Left lung (tissue), 10 donors: ENCODE measurements around the gene OR2T4. TPM values are rescaled to one million over a fixed set of nuclear protein-coding genes. Genes with fewer than 3 reads are reported as not detected.

Experiments
- ATAC-seq: fragments of 200-7000 bp; cut with Tn5 transposase; one replicate; pipeline ENCODE4 v1.9.1; 2020; ENCODE audit warnings: moderate library complexity
- DNase-seq, 4 donors: peaks; one replicate each; pipeline ENCODE4 v3.0.0-alpha.2; 2013 to 2020
- H3K27ac ChIP-seq, 2 donors: fragments of 200-600 bp; sonication (generic) in 1 of 2; one replicate each; pipeline versions ENCODE4 v1.5.0 to v1.8.0; 2020 to 2021
- H3K27me3 ChIP-seq, 2 donors: fragments of 200-600 bp; sonication (generic) in 1 of 2; one replicate each; pipeline versions ENCODE4 v1.5.0 to v1.8.0; 2020 to 2021
- H3K36me3 ChIP-seq, 2 donors: fragments of 200-600 bp; sonication (generic) in 1 of 2; one replicate each; pipeline versions ENCODE4 v1.5.0 to v1.8.0; 2020 to 2021
- H3K4me1 ChIP-seq, 2 donors: fragments of 200-600 bp; one replicate each; pipeline ENCODE4 v1.8.0; 2021
- H3K4me3 ChIP-seq, 2 donors: fragments of 200-600 bp; sonication (generic) in 1 of 2; one replicate each; pipeline versions ENCODE4 v1.5.0 to v1.8.0; 2020 to 2021; ENCODE audit warnings: mild to moderate bottlenecking in 1 of 2
- H3K9me3 ChIP-seq, 2 donors: fragments of 200-600 bp; sonication (generic) in 1 of 2; one replicate each; pipeline versions ENCODE4 v1.5.0 to v1.8.0; 2020 to 2021
- intact Hi-C, 2 donors: fragments of 100-400 bp; cut with DNase I; formaldehyde crosslinking; loops; one replicate each; pipeline versions ENCODE4 v1.11.2 to v1.14.2; 2022
- polyA plus RNA-seq, 6 donors: library from polyadenylated mRNA; unstranded; fragments of 120-200 nt; gene quantifications; one replicate each; pipeline ENCODE4 v1.2.1, GENCODE V29; 2013; ENCODE audit not compliant: insufficient read length in 6 of 6
- total RNA-seq, 2 donors: library from RNA; stranded (reverse); fragmentation: NEBNext Ultra II Directional; extraction: Animal tissue kit (Norgen Biotek cat#: 25700); gene quantifications; one replicate each; pipeline ENCODE4 v1.2.1, GENCODE V29; 2021
- TF ChIP-seq, protein P1 (sequence below), 2 donors: fragments of 200-600 bp; sonication (generic) in 1 of 2; IDR thresholded peaks; one replicate each; pipeline versions ENCODE4 v1.5.0 to v1.8.0; 2021; ENCODE audit warnings: antibody characterized with exemption in 2 of 2
- donor health status: DM: no; HTN: yes; CAD: no.
- donor health status: DM: no; HTN: no; CAD: no.

OR2T4 gene
- total and polyA plus RNA-seq, 8 donors = not detected

DNA sequence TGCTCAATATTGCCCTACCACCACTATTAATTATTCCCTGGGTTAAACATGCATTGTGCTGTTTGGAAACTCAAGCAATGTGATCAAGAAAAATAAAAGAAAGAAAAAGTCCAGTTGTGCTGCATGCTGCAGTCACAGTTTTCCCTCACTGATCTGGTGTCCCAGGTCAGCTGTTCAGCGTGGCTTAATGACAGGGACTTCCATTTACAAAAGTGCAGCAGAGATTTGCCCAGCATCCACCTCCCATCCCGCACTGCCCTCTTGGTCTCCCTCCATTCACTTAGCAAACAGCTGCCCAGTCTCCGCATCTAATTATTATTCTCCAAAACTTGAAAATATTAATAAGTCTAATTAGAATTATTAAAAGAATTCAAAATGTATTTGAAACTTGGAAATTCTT, 2.0 kb upstream of the OR2T4 start:
- intact Hi-C loops = no loop called here
- Histone ChIP-seq H3K27ac (no peak overlapping the region), H3K4me3 (no peak overlapping the region), H3K9me3 (peaks cover 0 to 2% of the 10 kb centered on the region in 2 donors), H3K27me3 (no peaks in the 10 kb centered on the region), H3K4me1 (no peaks in the 10 kb centered on the region), H3K36me3 (no peaks in the 10 kb centered on the region)
- ATAC-seq = no peak
- DNase-seq = no peak
- TF ChIP-seq, protein P1, sequence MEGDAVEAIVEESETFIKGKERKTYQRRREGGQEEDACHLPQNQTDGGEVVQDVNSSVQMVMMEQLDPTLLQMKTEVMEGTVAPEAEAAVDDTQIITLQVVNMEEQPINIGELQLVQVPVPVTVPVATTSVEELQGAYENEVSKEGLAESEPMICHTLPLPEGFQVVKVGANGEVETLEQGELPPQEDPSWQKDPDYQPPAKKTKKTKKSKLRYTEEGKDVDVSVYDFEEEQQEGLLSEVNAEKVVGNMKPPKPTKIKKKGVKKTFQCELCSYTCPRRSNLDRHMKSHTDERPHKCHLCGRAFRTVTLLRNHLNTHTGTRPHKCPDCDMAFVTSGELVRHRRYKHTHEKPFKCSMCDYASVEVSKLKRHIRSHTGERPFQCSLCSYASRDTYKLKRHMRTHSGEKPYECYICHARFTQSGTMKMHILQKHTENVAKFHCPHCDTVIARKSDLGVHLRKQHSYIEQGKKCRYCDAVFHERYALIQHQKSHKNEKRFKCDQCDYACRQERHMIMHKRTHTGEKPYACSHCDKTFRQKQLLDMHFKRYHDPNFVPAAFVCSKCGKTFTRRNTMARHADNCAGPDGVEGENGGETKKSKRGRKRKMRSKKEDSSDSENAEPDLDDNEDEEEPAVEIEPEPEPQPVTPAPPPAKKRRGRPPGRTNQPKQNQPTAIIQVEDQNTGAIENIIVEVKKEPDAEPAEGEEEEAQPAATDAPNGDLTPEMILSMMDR (IDR thresholded peaks at IDR 0.05) = no peak

DNA sequence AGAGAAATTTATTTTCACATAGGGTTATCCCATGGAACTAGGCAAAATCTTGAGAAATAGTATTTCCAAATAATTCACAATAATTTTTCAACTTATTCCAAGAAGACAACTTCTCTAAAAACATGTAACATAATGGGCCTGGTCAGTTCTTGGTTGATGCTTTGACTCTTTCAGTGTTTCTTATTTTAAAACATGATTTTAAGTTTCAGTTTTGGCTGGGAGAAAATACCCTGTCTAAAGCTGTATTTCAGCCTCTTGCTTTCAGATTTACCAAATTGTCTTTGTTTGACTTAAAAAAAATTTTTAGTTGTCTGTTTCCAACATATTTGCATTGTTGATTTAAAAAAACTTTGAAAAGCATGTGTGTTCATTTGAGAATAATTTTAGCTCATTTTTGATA, 5.1 kb downstream of the OR2T4 start:
- peaks cover 0 to 2% of the 10 kb centered on the region in 2 donors for H3K9me3 ChIP-seq
- intact Hi-C loops = no loop called here
- H3K27ac ChIP-seq = no peak overlapping the region
- H3K4me3 ChIP-seq = no peak overlapping the region
- ATAC-seq (no peak), DNase-seq (no peak)
- H3K36me3 ChIP-seq = no peaks in the 10 kb centered on the region
- TF ChIP-seq, protein P1 (IDR thresholded peaks at IDR 0.05) = no peak
- no peaks in the 10 kb centered on the region for H3K4me1 ChIP-seq
- H3K27me3 ChIP-seq = no peaks in the 10 kb centered on the region

DNA sequence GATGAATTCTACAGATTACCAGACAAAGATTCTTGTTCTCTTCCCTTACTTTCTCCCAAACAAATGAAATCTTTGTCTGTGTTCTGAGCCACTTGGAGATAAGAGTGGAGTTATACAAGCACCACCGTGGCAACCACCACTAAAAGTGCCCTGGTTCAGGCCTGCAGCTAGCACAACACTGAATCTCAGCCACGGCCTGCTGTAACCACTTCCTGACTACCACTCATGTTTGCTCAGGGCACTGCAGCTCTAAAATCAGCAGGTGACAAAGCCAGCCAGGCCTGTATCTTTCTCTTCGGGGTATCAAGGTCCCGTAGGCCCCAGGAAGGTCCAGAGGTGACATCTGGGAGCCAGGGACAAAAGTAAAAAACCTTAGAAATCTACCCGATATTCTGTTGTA, 10.9 kb downstream of the OR2T4 start:
- no peak for ATAC-seq
- TF ChIP-seq, protein P1 (IDR thresholded peaks at IDR 0.05) = no peak
- H3K9me3 ChIP-seq = no peaks in the 10 kb centered on the region
- H3K36me3 ChIP-seq = no peaks in the 10 kb centered on the region
- no peaks in the 10 kb centered on the region for H3K4me1 ChIP-seq
- no peak for DNase-seq
- no peak overlapping the region for H3K4me3 ChIP-seq
- no peak overlapping the region for H3K27ac ChIP-seq
- intact Hi-C loops = no loop called here
- no peaks in the 10 kb centered on the region for H3K27me3 ChIP-seq

DNA sequence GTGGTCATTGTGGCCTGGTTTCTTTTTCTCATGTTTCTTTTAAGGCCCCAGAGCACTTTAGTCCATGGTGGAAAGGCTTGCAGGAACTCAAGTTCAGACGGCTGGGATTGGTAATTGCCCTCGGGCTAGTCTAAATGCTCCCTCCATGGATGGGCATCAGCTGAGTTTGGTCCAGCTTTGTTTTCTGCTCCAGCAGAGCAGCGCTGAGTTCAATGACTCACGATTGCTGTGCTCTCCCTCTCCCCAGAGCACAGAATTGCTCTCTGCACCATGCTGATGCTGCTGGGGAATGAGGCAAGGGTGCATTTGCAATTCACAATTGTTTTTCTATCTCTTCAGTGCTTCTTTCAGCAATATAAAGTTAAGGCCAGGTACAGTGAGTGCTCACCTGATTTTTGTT, 12.3 kb downstream of the OR2T4 start:
- Histone ChIP-seq H3K4me1 (no peaks in the 10 kb centered on the region), H3K9me3 (no peaks in the 10 kb centered on the region), H3K27me3 (no peaks in the 10 kb centered on the region), H3K27ac (no peak overlapping the region), H3K4me3 (no peak overlapping the region), H3K36me3 (no peaks in the 10 kb centered on the region)
- ATAC-seq = no peak
- intact Hi-C loops = no loop called here
- TF ChIP-seq, protein P1 (IDR thresholded peaks at IDR 0.05) = no peak
- DNase-seq = no peak

DNA sequence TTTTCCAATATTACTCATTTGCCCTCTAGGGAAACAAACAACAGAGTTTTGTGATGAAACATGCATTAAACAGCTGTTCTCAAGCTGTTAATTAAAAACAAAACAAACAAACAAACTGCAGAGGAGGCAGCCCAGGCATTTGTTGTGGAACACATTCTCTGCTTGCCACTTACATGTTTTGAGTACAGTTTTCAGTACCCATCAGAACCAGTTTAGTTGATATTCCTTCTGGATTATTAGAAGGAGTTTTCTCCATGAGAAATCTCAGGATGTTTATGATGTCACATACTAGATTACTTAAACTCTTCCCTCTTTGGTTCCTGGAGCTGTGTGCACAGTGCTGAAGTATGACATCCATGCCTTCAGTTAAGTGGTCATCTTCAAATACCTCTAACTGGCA, 14.0 kb downstream of the OR2T4 start, which contains the start of gene OR2T6:
Gene OR2T6 (plus strand): TSS at position 301 of the 400 bp plus-strand sequence. CDS start 11,863 bp downstream, outside the sequence.
- DNase-seq (no peak), ATAC-seq (no peak)
- H3K9me3 ChIP-seq = no peaks in the 10 kb centered on the region
- no peak within 1 kb of the TSS for H3K27ac ChIP-seq
- TF ChIP-seq, protein P1 (IDR thresholded peaks at IDR 0.05) = no peak
- H3K27me3 ChIP-seq = no peaks in the 10 kb centered on the region
- H3K4me3 ChIP-seq = no peak within 1 kb of the TSS
- no peaks in the 10 kb centered on the region for H3K4me1 ChIP-seq
- H3K36me3 ChIP-seq = no peaks in the 10 kb centered on the region
- intact Hi-C loops = no loop called here
